ENCODE measurements around the gene CPA1.
A peak's percentile ranks its signal among the peaks of the same experiment; 100 is the strongest.

CPA1 gene

GRCh38 chr7:130397051-130397757, 16.9 kb downstream of the CPA1 start:
- no peak for DNase-seq

DNA sequence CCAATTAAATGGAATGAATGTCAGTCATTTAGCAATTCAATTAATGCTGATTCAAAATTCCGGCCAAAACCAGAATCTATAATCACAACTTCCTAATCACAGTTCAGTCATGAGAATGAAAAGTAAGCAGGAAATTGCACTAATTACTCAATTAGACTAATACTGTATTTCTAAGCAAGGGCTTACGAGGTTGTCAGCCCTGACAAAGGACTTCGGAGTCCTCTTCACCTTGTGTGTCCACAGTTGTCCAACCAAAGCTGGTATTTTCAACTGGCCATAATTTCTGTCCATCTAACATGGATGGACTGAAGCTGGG, 17.4 kb downstream of the CPA1 start:
- no peak for DNase-seq

DNA sequence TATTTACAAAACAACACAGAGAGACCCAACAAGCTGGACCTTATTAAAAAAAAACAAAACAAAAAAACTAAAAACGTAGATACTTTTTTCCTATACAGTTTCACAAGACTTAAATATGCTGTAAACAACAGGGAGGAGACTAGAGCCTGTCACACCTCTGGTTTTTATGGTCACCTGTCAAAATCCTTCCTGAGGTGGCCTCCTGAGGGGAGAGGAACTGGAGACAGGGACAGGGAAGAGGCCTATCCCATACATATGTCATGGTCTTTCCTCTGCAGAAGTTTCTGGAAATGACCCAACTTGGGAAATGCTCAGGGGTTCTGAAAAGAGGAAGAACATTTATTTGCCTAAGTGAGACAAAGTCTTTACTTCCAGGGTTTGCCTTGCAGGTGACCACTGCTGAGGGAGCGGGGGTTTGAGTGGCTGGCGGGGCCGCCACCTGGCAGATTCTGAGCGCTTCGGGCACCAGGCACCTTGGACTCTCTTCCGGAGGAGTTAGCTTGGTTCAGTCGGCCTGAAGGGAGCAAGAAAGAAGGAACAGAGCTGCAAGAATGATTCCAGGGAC, 18.3 kb downstream of the CPA1 start:
- no peak for DNase-seq

DNA sequence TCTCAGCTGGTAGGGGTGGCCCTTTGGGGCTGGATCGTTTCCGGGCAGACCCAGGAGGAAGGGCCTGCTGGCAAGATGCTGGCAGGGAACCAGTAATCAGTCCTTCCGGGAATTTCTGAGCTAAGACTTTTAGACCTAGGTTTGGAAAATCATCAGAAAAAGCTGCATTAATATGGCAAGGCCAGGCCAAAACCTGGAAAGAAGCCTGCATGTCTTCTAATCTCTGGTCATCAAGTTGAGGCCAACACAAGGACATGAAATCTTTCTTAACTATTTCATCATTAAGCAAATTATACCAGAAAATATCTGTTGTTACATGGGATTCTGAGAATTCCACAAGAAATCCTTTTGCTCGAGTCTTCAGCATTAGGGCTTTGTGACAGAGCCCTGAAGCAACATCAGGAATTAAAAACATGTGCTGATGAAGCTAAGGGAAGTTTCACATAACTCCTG, 19.9 kb downstream of the CPA1 start:
- no peak for DNase-seq

DNA sequence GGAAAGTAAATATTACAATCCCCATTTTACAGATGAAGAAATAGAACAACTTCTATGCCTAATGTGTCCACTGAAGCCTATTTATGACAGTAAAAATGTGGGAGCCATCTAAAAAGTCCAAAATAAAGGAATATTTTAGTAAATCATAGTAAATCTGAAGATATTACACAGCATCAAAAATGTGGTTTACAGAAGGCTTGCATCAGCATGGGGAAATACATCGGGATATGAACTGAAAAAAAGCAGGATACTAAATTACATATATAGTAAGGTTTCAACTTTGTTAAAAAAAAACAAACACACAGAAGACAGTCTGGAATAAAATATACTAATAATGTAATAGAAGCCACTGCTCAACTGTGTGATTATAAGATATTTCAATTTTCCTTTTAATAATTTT, 20.8 kb downstream of the CPA1 start:
- no peak for DNase-seq

DNA sequence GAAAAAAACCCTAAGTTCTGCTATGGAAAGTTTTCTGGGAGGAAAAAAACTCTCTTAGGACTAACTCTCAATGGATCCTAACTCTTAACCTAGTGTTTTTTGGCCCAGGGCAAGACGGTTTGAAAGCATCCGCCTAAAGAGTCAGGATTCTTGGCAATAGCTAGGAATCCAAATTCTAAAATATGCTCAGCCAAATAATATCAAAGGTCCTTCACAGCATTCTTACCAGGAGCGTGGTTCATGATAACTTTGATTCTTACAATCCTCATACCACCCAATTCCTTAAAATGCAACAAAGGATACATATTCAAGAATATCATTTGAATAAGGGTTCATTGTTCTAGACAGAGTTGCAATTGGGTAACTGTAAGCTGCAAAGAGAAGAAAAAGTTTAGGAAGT, 21.3 kb downstream of the CPA1 start:
- DNase-seq: no peak

GRCh38 chr7:130405003-130405402, 24.7 kb downstream of the CPA1 start:
- no peak for DNase-seq

DNA sequence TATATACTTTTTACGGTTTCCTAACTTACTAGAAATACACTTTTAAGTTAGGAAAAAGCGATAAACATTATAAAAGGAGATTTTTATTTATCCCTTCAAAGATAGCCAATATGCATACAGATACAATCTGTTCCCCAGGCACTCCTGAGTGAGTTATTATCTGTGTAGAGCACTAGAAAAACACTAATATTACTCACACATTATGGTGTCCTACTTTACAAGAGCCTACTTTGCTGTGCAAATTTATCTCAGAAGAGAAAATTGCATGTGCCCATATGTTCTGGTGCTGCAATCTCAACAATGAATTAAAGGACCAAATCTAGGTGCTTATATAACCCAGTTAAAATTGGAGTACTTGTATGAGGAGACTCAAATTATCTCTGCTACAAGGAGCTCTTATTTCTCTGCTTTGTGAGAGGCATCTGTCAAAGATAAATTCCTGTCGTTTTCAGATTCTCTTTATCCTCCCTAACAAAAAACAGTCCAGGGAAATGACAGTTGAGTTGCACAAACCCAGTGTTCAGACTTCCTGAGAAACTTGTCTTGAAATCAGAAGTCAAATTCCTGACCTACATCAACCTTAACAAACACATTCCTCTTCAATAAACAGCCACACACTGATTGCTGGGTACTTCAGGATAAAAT, 28.9 kb downstream of the CPA1 start:
- no peak for DNase-seq

DNA sequence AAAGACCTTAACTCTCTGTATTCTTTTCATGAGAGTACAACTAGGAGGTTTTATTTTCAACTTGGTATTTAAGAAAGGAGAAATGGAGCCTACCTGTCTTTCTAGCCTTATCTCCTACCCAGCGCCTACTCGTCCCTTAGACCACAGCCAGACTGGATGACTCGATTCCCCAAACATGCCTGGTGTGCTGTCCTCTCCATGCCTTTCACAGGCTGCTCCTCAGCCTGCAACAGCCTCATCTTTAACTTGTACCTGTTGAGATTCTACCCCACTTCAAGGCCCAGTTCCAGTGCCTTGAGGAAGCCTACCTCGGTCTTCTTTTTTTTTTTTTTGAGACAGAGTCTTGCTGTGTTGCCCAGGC, 29.4 kb downstream of the CPA1 start:
- no peak for DNase-seq

DNA sequence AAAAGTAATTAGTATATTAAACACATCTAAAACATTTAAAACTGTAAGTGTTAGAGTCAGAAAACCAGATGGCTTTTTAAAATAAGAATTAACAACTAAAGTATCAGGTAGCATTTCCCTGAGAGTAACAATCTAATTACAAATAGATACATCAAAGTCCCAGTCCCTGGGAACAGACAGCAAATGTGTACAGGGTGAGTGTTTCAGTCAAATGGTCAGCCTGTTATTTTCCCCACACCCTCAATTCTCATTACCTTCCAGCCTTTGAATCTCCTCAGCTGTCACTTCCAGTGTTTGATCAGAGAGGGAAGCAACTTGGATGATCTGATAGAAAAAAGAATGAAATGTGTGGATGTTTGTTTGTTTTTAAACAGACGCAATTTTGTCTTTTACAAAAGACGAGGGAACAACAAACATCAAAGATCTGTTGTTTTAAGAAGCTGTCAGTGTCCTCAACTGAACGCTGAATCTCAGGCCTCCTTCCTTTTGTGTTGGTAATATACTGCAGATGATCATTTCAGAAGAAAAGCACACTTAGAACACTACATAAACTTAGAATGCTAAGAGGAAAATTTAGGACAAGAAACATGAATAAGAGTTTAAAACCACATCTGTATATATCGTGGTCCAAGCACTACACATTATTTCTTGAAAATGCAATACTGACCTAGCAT, 30.7 kb downstream of the CPA1 start:
- no peak for DNase-seq

DNA sequence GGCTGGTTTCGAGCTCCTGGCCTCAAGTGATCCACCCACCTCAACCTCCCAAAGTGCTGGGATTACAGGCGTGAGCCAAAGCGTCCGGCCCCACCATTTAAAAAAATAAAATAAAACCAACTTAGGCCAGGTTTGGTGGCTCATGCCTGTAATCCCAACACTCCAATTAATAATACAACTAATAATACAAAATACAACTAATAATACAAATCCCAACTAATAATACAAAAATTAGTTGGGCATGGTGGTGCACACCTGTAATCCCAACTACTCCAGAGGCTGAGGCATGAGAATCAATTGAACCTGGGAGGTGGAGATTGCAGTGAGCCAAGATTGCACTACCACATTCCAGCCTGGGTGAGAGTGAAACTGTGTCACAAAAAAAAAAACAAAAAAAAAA, 32.9 kb downstream of the CPA1 start:
- no peak for DNase-seq

DNA sequence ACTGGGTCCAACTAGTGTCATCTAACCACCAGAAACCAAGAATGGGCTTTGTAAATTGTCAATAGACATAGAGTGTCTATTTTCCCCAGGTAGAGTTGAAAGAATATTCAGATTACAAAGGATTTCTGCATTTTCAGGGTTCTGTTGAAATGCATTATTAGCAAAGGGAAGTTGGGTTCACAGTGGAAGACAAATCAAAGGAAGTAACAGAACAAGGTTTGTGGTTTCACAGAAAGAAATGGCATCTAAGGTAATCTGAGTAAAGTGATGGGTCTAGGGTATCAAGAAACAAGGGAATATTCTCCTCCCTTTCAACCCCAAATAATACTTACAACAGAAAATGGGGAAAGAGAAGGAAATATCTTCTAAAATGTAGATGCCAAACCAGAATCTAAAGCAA, 34.7 kb downstream of the CPA1 start:
- peak in 1 of 5 experiments; percentile 10 for DNase-seq

DNA sequence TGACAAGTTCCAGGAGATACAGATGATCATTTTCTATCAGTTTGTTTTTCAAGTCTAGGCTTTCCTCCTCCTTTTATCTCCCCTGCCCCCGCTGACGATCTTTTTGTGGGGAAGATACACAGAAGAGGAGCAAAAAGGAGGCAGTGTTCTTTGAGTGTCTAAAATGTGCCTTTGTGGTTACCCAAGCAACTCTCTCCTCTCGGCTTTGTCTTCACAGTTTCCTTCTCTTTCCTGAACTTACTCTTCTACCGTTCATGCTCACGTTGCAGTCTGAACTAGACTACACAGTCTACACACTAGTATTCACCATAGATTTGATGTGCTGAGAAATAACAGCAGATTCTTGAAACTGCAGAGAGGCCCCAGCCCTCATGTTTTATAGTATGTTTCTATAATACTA, 36.9 kb downstream of the CPA1 start:
- DNase-seq: peak in 1 of 5 experiments; percentile 57

DNA sequence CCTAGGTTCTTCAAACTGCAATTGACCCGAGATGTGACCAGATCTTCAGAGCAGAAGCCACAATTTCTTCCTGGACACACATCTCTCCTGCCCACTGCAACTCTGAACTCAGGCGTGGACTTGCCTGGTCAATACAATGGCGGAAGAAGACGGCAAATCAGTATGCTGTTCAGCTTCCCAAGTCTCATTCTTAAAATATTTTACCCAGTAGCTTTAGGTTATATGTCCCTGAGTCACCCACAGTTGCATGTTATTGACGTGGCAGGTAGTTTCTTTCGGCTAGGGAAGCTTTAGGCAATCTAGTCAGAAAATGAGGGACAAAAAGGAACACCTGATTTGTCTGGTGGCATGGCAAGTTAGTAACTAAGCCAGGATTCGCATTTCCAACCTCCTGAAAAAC, 38.0 kb downstream of the CPA1 start:
- no peak for DNase-seq

DNA sequence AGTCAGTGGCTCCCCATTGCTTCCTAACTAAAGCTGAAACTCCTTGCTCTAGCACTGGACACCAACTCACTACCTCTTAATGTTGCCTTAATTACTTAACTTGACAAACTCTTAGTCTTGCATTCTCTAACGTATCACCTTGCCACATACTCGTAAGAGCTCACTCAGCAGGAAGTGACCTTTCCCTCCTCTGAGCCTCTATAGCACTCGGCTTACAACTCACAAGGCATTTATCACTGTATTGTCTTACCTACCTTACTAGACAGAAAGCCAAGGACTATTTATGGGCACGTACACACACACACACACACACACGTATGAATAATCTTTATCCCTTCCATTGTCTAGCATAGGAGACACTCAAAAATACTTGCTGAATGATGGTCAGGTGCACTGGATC, 39.4 kb downstream of the CPA1 start:
- no peak for DNase-seq

DNA sequence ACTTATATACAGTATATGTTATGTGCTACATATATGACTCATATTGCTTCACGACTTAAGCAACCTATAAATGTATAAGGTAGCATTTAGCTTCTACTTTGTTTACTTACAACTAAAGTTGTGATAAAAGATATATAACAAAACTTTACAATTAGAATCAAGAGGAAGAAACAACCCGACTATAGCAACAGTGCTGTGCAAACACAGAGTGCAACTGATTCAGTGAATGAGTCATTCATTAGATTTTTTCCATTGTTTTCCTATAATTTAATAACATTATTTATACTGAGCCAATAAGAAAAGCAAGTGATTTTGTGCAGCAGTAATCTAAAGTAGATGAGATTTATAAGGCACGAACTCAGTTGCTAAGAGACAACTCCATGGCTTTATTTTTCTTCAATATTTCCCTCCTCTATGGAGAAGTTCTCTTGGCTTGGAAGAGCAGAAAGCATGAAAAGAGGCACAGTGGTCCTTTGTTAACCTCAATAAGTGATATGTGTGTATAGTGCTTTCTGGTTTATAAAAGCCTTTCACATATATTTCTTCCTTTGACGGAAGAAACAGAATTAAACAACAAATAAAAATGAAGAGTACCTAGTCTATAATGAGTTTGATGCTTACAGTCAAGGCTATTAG, 40.8 kb downstream of the CPA1 start:
- DNase-seq: no peak

DNA sequence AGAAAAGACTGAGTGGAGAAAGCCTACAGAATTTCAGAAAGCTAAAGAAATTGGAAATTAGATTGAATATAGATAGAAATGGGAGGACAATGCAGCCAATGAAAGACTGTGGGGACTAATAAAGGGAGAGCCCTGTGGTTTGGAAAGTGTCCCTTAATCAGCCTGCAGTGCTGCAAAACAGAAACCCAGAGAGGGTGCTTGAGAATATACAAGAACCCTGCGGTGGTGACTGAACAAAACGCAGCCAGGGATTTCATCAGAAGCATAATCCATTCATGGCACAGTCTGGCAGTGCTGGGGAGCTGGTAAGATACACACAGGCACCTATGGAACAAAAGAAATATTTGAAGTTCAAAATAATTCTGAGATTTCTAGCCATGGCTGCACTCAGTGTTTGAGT, 41.4 kb downstream of the CPA1 start:
- peak in 1 of 5 experiments; percentile 47 for DNase-seq

DNA sequence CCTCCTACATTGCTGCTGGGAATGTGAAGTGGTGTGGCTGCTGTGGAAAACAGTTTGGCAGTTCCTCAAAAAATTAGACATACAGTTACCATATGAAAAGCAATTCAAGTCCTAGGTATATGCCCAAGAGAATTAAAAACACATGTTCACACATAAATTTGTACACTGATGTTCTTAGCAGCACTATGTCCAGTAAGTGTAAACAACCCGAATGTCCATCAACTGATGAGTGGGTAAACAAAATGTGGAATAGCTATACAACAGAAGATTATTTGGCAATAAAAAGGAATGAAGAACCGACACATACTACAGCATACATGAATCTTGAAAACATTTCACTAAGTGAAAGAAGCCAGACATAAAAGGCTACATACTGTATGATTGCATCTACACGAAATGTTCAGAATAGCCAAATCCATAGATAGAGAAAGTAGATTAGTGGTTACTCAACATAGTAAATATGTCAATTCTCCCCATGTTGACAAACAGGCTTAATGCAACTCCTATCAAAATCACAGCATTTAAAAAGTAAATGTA, 43.3 kb downstream of the CPA1 start:
- DNase-seq: no peak

DNA sequence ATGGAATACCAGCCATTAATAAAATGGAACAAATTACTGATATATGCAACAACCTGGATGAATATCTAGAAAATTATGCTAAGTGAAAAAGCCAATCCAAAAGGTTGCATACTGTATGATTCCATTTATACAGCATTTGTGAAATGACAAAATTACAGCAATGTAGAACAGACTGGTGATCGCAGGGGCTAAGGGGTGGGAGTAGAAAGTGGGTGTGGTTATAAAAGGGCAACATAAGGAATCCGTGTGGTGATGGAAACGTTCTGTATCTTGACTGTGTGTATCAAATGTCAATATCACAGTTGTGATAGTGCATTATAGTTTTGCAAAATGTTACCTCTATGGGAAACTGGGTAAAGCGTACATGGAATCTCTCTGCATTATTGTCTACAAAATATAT, 45.5 kb downstream of the CPA1 start:
- DNase-seq: no peak

- DNase-seq: peak in 1 of 5 experiments; percentile 7
These were observed 46.3 kb downstream of the CPA1 start for GRCh38 chr7:130426564-130426963.

DNA sequence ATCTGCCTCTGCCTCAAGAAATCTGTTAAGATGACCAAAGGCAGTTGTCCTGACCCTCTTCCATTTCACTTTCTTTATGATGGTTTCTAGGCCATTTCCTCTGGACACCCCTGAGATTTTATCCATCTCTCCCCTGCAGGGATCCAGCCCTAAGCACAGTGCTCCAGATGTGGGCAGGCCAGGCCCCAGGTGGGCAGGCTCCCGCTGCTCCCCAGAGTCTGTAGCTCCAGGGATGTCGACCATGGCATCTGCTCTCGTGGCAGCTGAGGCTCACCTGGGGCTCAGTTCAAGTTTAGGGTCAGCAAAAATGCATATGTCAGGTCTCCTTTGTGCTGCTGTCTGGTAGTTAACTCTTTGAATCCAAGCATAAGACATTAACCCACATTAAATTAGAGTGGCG, 48.7 kb downstream of the CPA1 start:
- no peak for DNase-seq

DNA sequence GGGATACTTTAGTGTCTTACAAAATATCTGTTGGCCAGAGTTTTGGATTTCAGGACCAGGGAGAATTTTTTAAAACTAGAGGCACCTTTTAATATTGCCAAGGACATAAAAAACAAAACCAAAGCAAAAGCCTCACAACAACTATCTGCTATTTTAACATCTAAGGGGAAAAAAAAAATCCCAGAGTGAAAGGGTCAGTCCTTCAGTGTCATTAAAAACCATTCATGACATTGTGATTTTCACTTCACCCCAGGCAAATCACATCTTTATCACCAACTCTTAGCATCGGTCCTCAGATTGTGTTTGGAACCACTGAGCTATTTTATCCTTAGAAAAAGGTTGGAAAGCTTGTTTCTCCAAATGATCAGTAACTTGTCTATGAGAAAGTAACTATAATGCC, 49.8 kb downstream of the CPA1 start:
- no peak for DNase-seq

All from T-helper 2 cell (primary cell).